Mucosa of descending colon (tissue), 3 donors: ENCODE data around the gene RAD23A. TPM values are rescaled to one million over a fixed set of nuclear protein-coding genes. Genes with fewer than 3 reads are reported as not detected.

ENCODE experiments used
- ATAC-seq: fragments of 200-7000 bp; cut with Tn5 transposase; one replicate; pipeline ENCODE4 v1.9.1; 2020; ENCODE audit warnings: mild to moderate bottlenecking, moderate library complexity
- DNase-seq, 3 donors: peaks; one replicate each; pipeline ENCODE4 v3.0.0-alpha.2; 2020
- H3K36me3 ChIP-seq: fragments of 200-600 bp; one replicate; pipeline ENCODE4 v1.8.0; 2021; ENCODE audit warnings: low read depth, mild to moderate bottlenecking
- H3K4me1 ChIP-seq: fragments of 200-600 bp; one replicate; pipeline ENCODE4 v1.8.0; 2021; ENCODE audit warnings: low read depth, mild to moderate bottlenecking
- H3K4me3 ChIP-seq: fragments of 200-600 bp; one replicate; pipeline ENCODE4 v1.8.0; 2021; ENCODE audit warnings: mild to moderate bottlenecking
- H3K9me3 ChIP-seq: fragments of 200-600 bp; one replicate; pipeline ENCODE4 v1.8.0; 2021; ENCODE audit warnings: mild to moderate bottlenecking
- CTCF ChIP-seq: fragments of 200-600 bp; IDR thresholded peaks from one replicate; pipeline ENCODE4 v1.8.0; 2022; ENCODE audit warnings: antibody characterized with exemption, mild to moderate bottlenecking
- intact Hi-C, 2 donors: fragments of 100-400 bp; cut with DNase I in 1 of 2; cut with micrococcal nuclease in 1 of 2; formaldehyde crosslinking; loops; one replicate each; pipeline versions ENCODE4 v1.11.0 to v1.11.1; 2022; cut with DNase I, micrococcal nuclease
- microRNA-seq: library from miRNA; unstranded; fragments of <30 nt; microRNA quantifications from one replicate; pipeline ENCODE4, GENCODE V29; 2019
- total RNA-seq, 3 donors: library from RNA; stranded (reverse); fragmentation: NEBNext Ultra II Directional in 2 of 3; extraction: Animal tissue kit (Norgen Biotek cat#: 25700) in 2 of 3; gene quantifications; one replicate each; pipeline versions ENCODE4 v1.2.1 to v1.2.4, GENCODE V29; 2021 to 2023
- donor health status: DM: no; HTN: no; CAD: no; lungs with moderate emphysema.
- donor health status: DM: no; HTN: no; CAD: no.
- donor health status: DM: no; HTN: yes; CAD: no.

The RAD23A gene
- total RNA-seq, 3 donors from 2014 or later, result 76.4 to 117 (median 81.4) TPM

- no peak for ATAC-seq
- no peak for DNase-seq
- no peak overlapping the region for H3K4me3 ChIP-seq
- TF ChIP-seq CTCF, result no peak
- H3K9me3 ChIP-seq, result no peaks in the 10 kb centered on the region
- intact Hi-C loops, result no loop called here
- no peaks in the 10 kb centered on the region for H3K36me3 ChIP-seq
- no peaks in the 10 kb centered on the region for H3K4me1 ChIP-seq
These were observed 52.6 kb downstream of the RAD23A start for GRCh38 chr19:12997967-12998940.

GRCh38 chr19:13001166-13001501, 55.5 kb downstream of the RAD23A start:
- ATAC-seq (no peak), DNase-seq (peak in 1 of 3 donors; percentile 39)
- no peak overlapping the region for H3K4me3 ChIP-seq
- TF ChIP-seq CTCF, result no peak
- no peaks in the 10 kb centered on the region for H3K36me3 ChIP-seq
- intact Hi-C loops, result no loop called here
- no peaks in the 10 kb centered on the region for H3K9me3 ChIP-seq
- H3K4me1 ChIP-seq, result peaks cover 6% of the 10 kb centered on the region

GRCh38 chr19:13001502-13002165, 56.0 kb downstream of the RAD23A start:
- H3K9me3 ChIP-seq, result no peaks in the 10 kb centered on the region
- DNase-seq, result peak in 2 of 3 donors; percentile 36 to 49
- H3K4me3 ChIP-seq, result no peak overlapping the region
- peaks cover 7% of the 10 kb centered on the region for H3K4me1 ChIP-seq
- ATAC-seq, result no peak
- TF ChIP-seq CTCF, result no peak
- intact Hi-C loops, result no loop called here
- no peaks in the 10 kb centered on the region for H3K36me3 ChIP-seq

- Histone ChIP-seq H3K36me3 (no peaks in the 10 kb centered on the region), H3K4me3 (no peak overlapping the region), H3K9me3 (no peaks in the 10 kb centered on the region), H3K4me1 (peaks cover 9% of the 10 kb centered on the region)
- no peak for TF ChIP-seq CTCF
- peak; percentile 18 for ATAC-seq
- intact Hi-C loops, result no loop called here
- peak in 2 of 3 donors; percentile 43 to 59 for DNase-seq
These were observed 56.7 kb downstream of the RAD23A start for GRCh38 chr19:13002166-13002898.

GRCh38 chr19:13003081-13003480, 57.4 kb downstream of the RAD23A start:
- no peak for TF ChIP-seq CTCF
- Histone ChIP-seq H3K36me3 (no peaks in the 10 kb centered on the region), H3K4me3 (no peak overlapping the region), H3K4me1 (peaks cover 17% of the 10 kb centered on the region), H3K9me3 (no peaks in the 10 kb centered on the region)
- intact Hi-C loops, result no loop called here
- ATAC-seq, result no peak
- DNase-seq, result peak in 1 of 3 donors; percentile 34

Small RNA genes within 50 kb of the gene (microRNA-seq; reads per million reads assigned to microRNA genes)
- gene MIR5695 (not detected), gene MIR6515 (1.4 reads per million)

Other genes starting within 250 kb of the RAD23A start
- gene FBXW9, start 249.2 kb upstream of the RAD23A start, total RNA-seq, result 1 to 10 TPM; 6.0 to 8.9 (median 7.8) TPM
- 10 to 100 TPM; 48.9 to 73.3 (median 66.9) TPM for gene TNPO2, start 221.9 kb upstream of the RAD23A start, total RNA-seq
- 100 to 1,000 TPM; 122 to 164 (median 146) TPM for gene TRIR, start 211.2 kb upstream of the RAD23A start, total RNA-seq
- 10 to 100 TPM; 44.8 to 70.5 (median 50.0) TPM for gene GET3, start 208.4 kb upstream of the RAD23A start, total RNA-seq
- gene BEST2, start 194.1 kb upstream of the RAD23A start, total RNA-seq, result 100 to 1,000 TPM in 1 of 3 donors, 10 to 100 TPM in 2; 29.0 to 167 (median 32.2) TPM
- 10 to 100 TPM; 52.2 to 91.9 (median 69.0) TPM for gene HOOK2, start 170.3 kb upstream of the RAD23A start, total RNA-seq
- gene JUNB, start 154.4 kb upstream of the RAD23A start, total RNA-seq, result 100 to 1,000 TPM; 170 to 191 (median 191) TPM
- gene PRDX2, start 144.1 kb upstream of the RAD23A start, total RNA-seq, result 100 to 1,000 TPM; 225 to 266 (median 256) TPM
- gene THSD8, start 143.8 kb upstream of the RAD23A start, total RNA-seq, result 10 to 100 TPM in 1 of 3 donors, 1 to 10 TPM in 2; 1.5 to 10.4 (median 2.7) TPM
- gene RNASEH2A, start 139.3 kb upstream of the RAD23A start, total RNA-seq, result 10 to 100 TPM in 1 of 3 donors, 1 to 10 TPM in 2; 5.5 to 12.4 (median 6.5) TPM
- gene RTBDN, start 111.3 kb upstream of the RAD23A start, total RNA-seq, result 1 to 10 TPM in 1 of 3 donors, under 1 TPM in 1, not detected in 1; 0.87 to 1.7 TPM
- 1 to 10 TPM in 2 of 3 donors, under 1 TPM in 1; 0.69 to 4.1 (median 1.2) TPM for gene MAST1, start 107.3 kb upstream of the RAD23A start, total RNA-seq
- 10 to 100 TPM; 22.8 to 31.8 (median 30.3) TPM for gene DNASE2, start 64.4 kb upstream of the RAD23A start, total RNA-seq
- not detected for gene KLF1, start 58.7 kb upstream of the RAD23A start, total RNA-seq
- gene GCDH, start 54.7 kb upstream of the RAD23A start, total RNA-seq, result 10 to 100 TPM; 24.2 to 27.2 (median 24.7) TPM
- gene SYCE2, start 26.6 kb upstream of the RAD23A start, total RNA-seq, result 1 to 10 TPM in 1 of 3 donors, not detected in 2; 1.2 TPM
- gene FARSA, start 12.2 kb upstream of the RAD23A start, total RNA-seq, result 10 to 100 TPM; 44.1 to 54.0 (median 48.1) TPM
- 100 to 1,000 TPM; 433 to 945 (median 637) TPM for gene CALR, start 7.3 kb upstream of the RAD23A start, total RNA-seq
- 10 to 100 TPM in 2 of 3 donors, 1 to 10 TPM in 1; 10.0 to 16.4 (median 14.1) TPM for gene GADD45GIP1, start 11.4 kb downstream of the RAD23A start, total RNA-seq
- 1 to 10 TPM in 1 of 3 donors, under 1 TPM in 1, not detected in 1; 0.34 to 1.1 TPM for gene DAND5, start 23.7 kb downstream of the RAD23A start, total RNA-seq
- 100 to 1,000 TPM in 1 of 3 donors, 10 to 100 TPM in 2; 59.4 to 238 (median 64.6) TPM for gene NFIX, start 49.6 kb downstream of the RAD23A start, total RNA-seq
- gene LYL1, start 157.0 kb downstream of the RAD23A start, total RNA-seq, result 1 to 10 TPM; 1.7 to 7.6 (median 4.7) TPM
- gene TRMT1, start 170.9 kb downstream of the RAD23A start, total RNA-seq, result 10 to 100 TPM; 26.6 to 37.9 (median 30.0) TPM
- 10 to 100 TPM; 42.2 to 58.9 (median 54.1) TPM for gene NACC1, start 172.4 kb downstream of the RAD23A start, total RNA-seq
- gene STX10, start 204.5 kb downstream of the RAD23A start, total RNA-seq, result 10 to 100 TPM; 48.2 to 59.7 (median 49.3) TPM
- gene IER2, start 204.5 kb downstream of the RAD23A start, total RNA-seq, result 100 to 1,000 TPM; 101 to 117 (median 112) TPM